Spleen (tissue), 11 donors: Measurements from ENCODE around the gene BACE2. TPM values are rescaled to one million over a fixed set of nuclear protein-coding genes. Genes with fewer than 3 reads are reported as not detected.

Experiments used
- DNase-seq: peaks from one replicate; pipeline ENCODE4 v3.0.0-alpha.2; 2020
- H3K27ac ChIP-seq, 8 donors: fragments of 200-600 bp; sonication (generic) in 7 of 8; 1 replicate in 4 of 8; 2 replicates in 4 of 8; pipeline versions ENCODE4 v1.5.0 to v1.8.0; 2016 to 2021; ENCODE audit warnings: inconsistent platforms in 4 of 8, mild to moderate bottlenecking in 4 of 8, moderate library complexity in 1 of 8
- H3K27me3 ChIP-seq, 7 donors: fragments of 200-600 bp; sonication (generic) in 6 of 7; replicated peaks in 1 of 7; 1 replicate in 4 of 7; 2 replicates in 3 of 7; pipeline versions ENCODE4 v1.5.0 to v1.8.0; 2016 to 2021; ENCODE audit warnings: inconsistent platforms in 3 of 7, mild to moderate bottlenecking in 1 of 7
- H3K36me3 ChIP-seq, 6 donors: fragments of 200-600 bp; sonication (generic) in 5 of 6; 1 replicate in 4 of 6; 2 replicates in 2 of 6; pipeline versions ENCODE4 v1.5.0 to v1.8.0; 2016 to 2021; ENCODE audit warnings: inconsistent platforms in 2 of 6
- H3K4me1 ChIP-seq, 6 donors: fragments of 200-600 bp; sonication (generic) in 5 of 6; 1 replicate in 3 of 6; 2 replicates in 3 of 6; pipeline versions ENCODE4 v1.5.0 to v1.8.0; 2016 to 2021; ENCODE audit warnings: inconsistent platforms in 3 of 6
- H3K4me3 ChIP-seq, 8 donors: fragments of 200-600 bp; sonication (generic) in 7 of 8; 1 replicate in 4 of 8; 2 replicates in 4 of 8; pipeline versions ENCODE4 v1.5.0 to v1.8.0; 2016 to 2021; ENCODE audit warnings: inconsistent platforms in 4 of 8, mild to moderate bottlenecking in 4 of 8, moderate library complexity in 2 of 8
- H3K9me3 ChIP-seq, 8 donors: fragments of 200-600 bp; sonication (generic) in 7 of 8; 1 replicate in 4 of 8; 2 replicates in 4 of 8; pipeline versions ENCODE4 v1.5.0 to v1.8.0; 2016 to 2021; ENCODE audit warnings: inconsistent platforms in 4 of 8
- CTCF ChIP-seq, 11 experiments: fragments of 200-600 bp in 7 of 11; fragments of 450-650 bp in 4 of 11; sonication (generic) in 4 of 11; IDR thresholded peaks in 8 of 11; conservative IDR thresholded peaks in 3 of 11; 1 replicate in 7 of 11; 2 replicates in 4 of 11; pipeline versions ENCODE4 v1.4.0 to v1.8.0; 2016 to 2021; ENCODE audit warnings: antibody characterized with exemption in 11 of 11, inconsistent platforms in 4 of 11, mild to moderate bottlenecking in 1 of 11
- POLR2A ChIP-seq, 3 donors: fragments of 450-650 bp; IDR thresholded peaks; one replicate each; pipeline ENCODE4 v1.5.1; 2017; ENCODE audit warnings: antibody characterized with exemption in 3 of 3, mild to moderate bottlenecking in 1 of 3
- POLR2AphosphoS5 ChIP-seq, 3 donors: sonication (generic); formaldehyde crosslinking; IDR thresholded peaks; one replicate each; pipeline ENCODE4 v1.5.1; 2017; ENCODE audit warnings: antibody characterized with exemption in 3 of 3
- WGBS, 5 donors: extraction: QIAGEN DNeasy Blood & Tissue Kit in 3 of 5; methylation state at CpG; one replicate each; pipeline versions ENCODE4 v1.1.5 to v1.1.7; 2013 to 2018; 5-methylcytosine and 5-hydroxymethylcytosine counted together
- intact Hi-C: fragments of 100-400 bp; cut with DNase I; formaldehyde crosslinking; loops from one replicate; pipeline ENCODE4 v1.15.0; 2023; ENCODE audit warnings: low total_unique reads
- polyA plus RNA-seq, 3 donors: library from polyadenylated mRNA; stranded (reverse); fragments of 200-250 nt; gene quantifications; one replicate each; pipeline ENCODE4 v1.2.1, GENCODE V29; 2013
- total RNA-seq, 7 donors: library from RNA; depleted of rRNA in 3 of 7; stranded (reverse); fragments of >200 nt in 3 of 7; fragmentation: NEBNext Ultra II Directional in 4 of 7; extraction: Animal tissue kit (Norgen Biotek cat#: 25700) in 4 of 7; gene quantifications; one replicate each; pipeline versions ENCODE4 v1.1.0 to v1.2.1, GENCODE V29; 2016 to 2021
- donor health status: healthy with polysubstance abuse.
- donor health status: DM: no; HTN: no; CAD: no; lungs with moderate emphysema.
- donor health status: DM: no; HTN: no; CAD: no.
- donor health status: Bipolar disorder and iron deficiency.
- donor health status: healthy.
- donor health status: DM: no; HTN: no; CAD: no.
- donor health status: DM: yes; HTN: yes; CAD: no.

BACE2 gene
- total and polyA plus RNA-seq, 10 donors, result 19.4 to 54.7 (median 47.1) TPM

- intact Hi-C loops, result no loop called here
- H3K4me3 ChIP-seq, result no peak overlapping the region
- WGBS, 5 donors, result 0 to 24% (median 15%) methylated on average over 1 of the region's 1 CpG
These were observed 15.8 kb upstream of the BACE2 start for GRCh38 chr21:41152147-41152546.

GRCh38 chr21:41153443-41153842 lies 14.5 kb upstream of the BACE2 start:
- no peaks in the 10 kb centered on the region for H3K4me1 ChIP-seq
- H3K36me3 ChIP-seq, result no peaks in the 10 kb centered on the region
- no peak for DNase-seq
- peaks cover 0 to 38% (median 21%) of the 10 kb centered on the region in 8 donors for H3K9me3 ChIP-seq
- TF ChIP-seq POLR2AphosphoS5 (IDR thresholded peaks at IDR 0.05) (no peak), POLR2A (IDR thresholded peaks at IDR 0.05) (no peak), CTCF (IDR thresholded peaks at IDR 0.05 in 8 of 11, conservative IDR thresholded peaks at IDR 0.05 in 3 of 11) (no peak)
- intact Hi-C loops, result no loop called here
- H3K27me3 ChIP-seq, result no peaks in the 10 kb centered on the region
- no peak overlapping the region for H3K4me3 ChIP-seq
- no peak overlapping the region for H3K27ac ChIP-seq

More at GRCh38 chr21:41152147-41152546, 15.8 kb upstream of the BACE2 start:
- Histone ChIP-seq H3K4me1 (no peaks in the 10 kb centered on the region), H3K27me3 (no peaks in the 10 kb centered on the region), H3K27ac (no peak overlapping the region), H3K36me3 (no peaks in the 10 kb centered on the region), H3K9me3 (peaks cover 0 to 30% (median 18%) of the 10 kb centered on the region in 8 donors)
- TF ChIP-seq CTCF (IDR thresholded peaks at IDR 0.05 in 8 of 11, conservative IDR thresholded peaks at IDR 0.05 in 3 of 11) (no peak), POLR2A (IDR thresholded peaks at IDR 0.05) (no peak), POLR2AphosphoS5 (IDR thresholded peaks at IDR 0.05) (no peak)
- no peak for DNase-seq

GRCh38 chr21:41156142-41156541 lies 11.8 kb upstream of the BACE2 start:
- H3K27ac ChIP-seq, result no peak overlapping the region
- no peaks in the 10 kb centered on the region for H3K36me3 ChIP-seq
- 75 to 83% (median 81%) methylated on average over 5 of the region's 5 CpGs for WGBS, 5 donors
- no peaks in the 10 kb centered on the region for H3K4me1 ChIP-seq
- no peak for TF ChIP-seq POLR2AphosphoS5 (IDR thresholded peaks at IDR 0.05)
- TF ChIP-seq POLR2A (IDR thresholded peaks at IDR 0.05), result no peak
- TF ChIP-seq CTCF (IDR thresholded peaks at IDR 0.05 in 8 of 11, conservative IDR thresholded peaks at IDR 0.05 in 3 of 11), result no peak
- DNase-seq, result no peak
- H3K27me3 ChIP-seq, result no peaks in the 10 kb centered on the region
- intact Hi-C loops, result no loop called here
- no peak overlapping the region for H3K4me3 ChIP-seq
- peaks cover 0 to 36% (median 21%) of the 10 kb centered on the region in 8 donors for H3K9me3 ChIP-seq

- Histone ChIP-seq H3K36me3 (no peaks in the 10 kb centered on the region), H3K27me3 (peaks cover 0 to 2% (median 0%) of the 10 kb centered on the region in 7 donors), H3K27ac (no peak overlapping the region), H3K4me3 (no peak overlapping the region), H3K9me3 (peaks cover 0 to 17% (median 6%) of the 10 kb centered on the region in 8 donors), H3K4me1 (no peaks in the 10 kb centered on the region)
- 91 to 100% (median 96%) methylated on average over 2 of the region's 2 CpGs for WGBS, 5 donors
- TF ChIP-seq CTCF (IDR thresholded peaks at IDR 0.05 in 8 of 11, conservative IDR thresholded peaks at IDR 0.05 in 3 of 11), result no peak
- intact Hi-C loops, result no loop called here
- DNase-seq, result no peak
These were observed 9.9 kb upstream of the BACE2 start for GRCh38 chr21:41158026-41158425.
